ENCODE results near the gene CIDEC. TPM values are rescaled to one million over a fixed set of nuclear protein-coding genes. Genes with fewer than 3 reads are reported as not detected.

CIDEC gene
- total and polyA plus RNA-seq, 2 of the 13 experiments (the other 11 are each of a cell fraction or from before 2014, with no cell fraction given), result 2.5 to 10.4 TPM

GRCh38 chr3:9913601-9914000 is 33.5 kb upstream of the CIDEC start (continued):
- TF ChIP-seq DZIP1 (CRISPR knock-in tag; IDR thresholded peaks at IDR 0.05) (no peak), AFF4 (CRISPR knock-in tag; IDR thresholded peaks at IDR 0.05) (no peak), ZNF317 (CRISPR knock-in tag; IDR thresholded peaks at IDR 0.05) (no peak), KDM6A (CRISPR knock-in tag; IDR thresholded peaks at IDR 0.05; ENCODE audit: low read depth) (no peak), ZNF280D (CRISPR knock-in tag; IDR thresholded peaks at IDR 0.05) (no peak), ZBTB38 (CRISPR knock-in tag; IDR thresholded peaks at IDR 0.05) (0 out of 2 replicates have a peak, but pooled peaks have one; percentile 23), RBM22 (optimal IDR thresholded peaks at IDR 0.05; ENCODE audit: low read length) (no peak), MED8 (CRISPR knock-in tag; IDR thresholded peaks at IDR 0.05; ENCODE audit: insufficient replicate concordance) (no peak), KLF9 (CRISPR knock-in tag; IDR thresholded peaks at IDR 0.05; ENCODE audit: low read depth) (no peak)

All from HepG2 (cell line).